GM12864 (cell line): Measurements from ENCODE around the gene MTUS2.

Source experiments
- DNase-seq: peaks from one replicate; pipeline ENCODE4 v3.0.0-alpha.2; 2011; ENCODE audit warnings: low read depth
- H3K4me3 ChIP-seq: 2 replicates; pipeline ENCODE4 v1.5.1; 2011; ENCODE audit warnings: mild to moderate bottlenecking, low read depth, low read length, control low read depth
- CTCF ChIP-seq: IDR thresholded peaks from 2 replicates; pipeline ENCODE4 v1.5.1; 2011; ENCODE audit warnings: low read depth, mild to moderate bottlenecking, moderate library complexity, low read length, control low read depth, inconsistent platforms; ENCODE audit errors: missing control alignments

MTUS2 gene

GRCh38 chr13:29547153-29547552, 727.0 kb downstream of the MTUS2 start:
- no peak for TF ChIP-seq CTCF
- no peak for DNase-seq
- H3K4me3 ChIP-seq = no peak overlapping the region

DNA sequence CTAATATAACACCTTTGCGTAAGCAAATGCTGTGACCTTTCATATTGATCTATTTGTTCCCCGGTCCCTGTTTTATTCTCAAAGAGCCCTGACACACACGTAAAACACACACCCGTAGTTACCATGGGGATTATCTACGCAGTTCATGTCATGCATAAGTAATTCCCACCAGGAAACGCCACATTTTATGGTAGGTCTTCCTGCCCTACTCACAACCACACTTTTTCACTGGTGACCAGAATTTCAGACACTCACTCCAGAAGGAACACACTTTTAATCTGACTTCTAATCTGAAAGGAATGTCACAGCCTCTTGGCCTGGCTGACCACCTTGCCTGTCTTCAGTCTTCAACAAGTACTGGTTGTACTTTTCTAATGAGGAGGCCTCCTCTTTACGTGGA, 728.6 kb downstream of the MTUS2 start:
- TF ChIP-seq CTCF = no peak
- DNase-seq = no peak

DNA sequence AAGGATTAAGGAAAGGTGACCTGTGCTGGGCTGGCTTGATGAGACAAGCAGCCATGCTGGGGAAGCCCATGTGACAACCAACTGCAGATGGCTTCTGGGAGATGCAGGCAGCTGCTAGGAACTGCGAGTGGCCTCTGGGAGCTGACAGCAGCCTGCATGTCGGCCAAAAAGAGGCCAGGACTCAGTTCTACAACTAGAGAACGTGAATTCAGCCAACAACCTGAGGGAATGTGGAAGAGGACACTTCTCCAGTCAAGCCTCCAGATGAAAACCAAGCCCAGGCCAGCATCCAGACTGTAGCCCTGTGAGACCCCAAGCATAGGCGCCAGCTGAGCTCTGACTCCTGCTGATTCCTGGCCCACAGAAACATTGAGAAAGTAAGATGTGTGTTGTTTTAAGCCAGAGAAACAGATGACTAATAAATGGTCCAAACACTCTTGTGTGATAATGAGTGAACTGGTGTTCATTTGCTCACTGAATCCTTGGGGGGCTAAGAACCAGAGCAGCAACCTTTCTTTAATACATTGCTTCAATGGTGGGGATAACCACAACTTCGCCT, 730.4 kb downstream of the MTUS2 start:
- no peak for TF ChIP-seq CTCF
- no peak overlapping the region for H3K4me3 ChIP-seq
- no peak for DNase-seq

More for the DNA sequence above, 728.6 kb downstream of the MTUS2 start:
- H3K4me3 ChIP-seq = no peak overlapping the region

- no peak for TF ChIP-seq CTCF
- no peak for DNase-seq
- no peak overlapping the region for H3K4me3 ChIP-seq
Measured at GRCh38 chr13:29551214-29551613, 731.1 kb downstream of the MTUS2 start.
